HG03442 (cell line): Measurements from ENCODE around the gene TMEM135.

ENCODE experiments used
- ATAC-seq: cut with Tn5 transposase; IDR thresholded peaks from one replicate; pipeline ENCODE4 v1.9.1; 2021; ENCODE audit warnings: mild to moderate bottlenecking, moderate library complexity; ENCODE audit not compliant: unreplicated experiment

TMEM135 gene

DNA sequence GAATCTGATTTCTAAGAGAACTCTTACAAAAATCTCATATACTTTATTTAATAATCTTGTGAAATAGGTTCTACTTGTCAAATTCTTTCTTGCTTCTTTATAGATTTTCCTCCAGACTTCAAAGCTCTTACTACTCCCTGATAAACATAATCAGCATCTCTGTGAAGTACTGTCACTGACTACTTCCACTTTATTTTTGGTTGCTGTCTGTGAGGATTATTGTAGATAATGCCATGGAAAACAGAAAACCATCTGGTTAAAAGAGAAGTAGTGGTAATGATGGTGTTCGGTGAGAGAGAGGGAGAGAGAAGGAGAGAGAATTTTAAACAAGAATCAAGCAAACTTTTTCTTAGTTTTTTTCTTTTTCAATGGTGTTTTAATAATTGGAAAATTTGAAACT, 152.3 kb downstream of the TMEM135 start:
- no peak for ATAC-seq

DNA sequence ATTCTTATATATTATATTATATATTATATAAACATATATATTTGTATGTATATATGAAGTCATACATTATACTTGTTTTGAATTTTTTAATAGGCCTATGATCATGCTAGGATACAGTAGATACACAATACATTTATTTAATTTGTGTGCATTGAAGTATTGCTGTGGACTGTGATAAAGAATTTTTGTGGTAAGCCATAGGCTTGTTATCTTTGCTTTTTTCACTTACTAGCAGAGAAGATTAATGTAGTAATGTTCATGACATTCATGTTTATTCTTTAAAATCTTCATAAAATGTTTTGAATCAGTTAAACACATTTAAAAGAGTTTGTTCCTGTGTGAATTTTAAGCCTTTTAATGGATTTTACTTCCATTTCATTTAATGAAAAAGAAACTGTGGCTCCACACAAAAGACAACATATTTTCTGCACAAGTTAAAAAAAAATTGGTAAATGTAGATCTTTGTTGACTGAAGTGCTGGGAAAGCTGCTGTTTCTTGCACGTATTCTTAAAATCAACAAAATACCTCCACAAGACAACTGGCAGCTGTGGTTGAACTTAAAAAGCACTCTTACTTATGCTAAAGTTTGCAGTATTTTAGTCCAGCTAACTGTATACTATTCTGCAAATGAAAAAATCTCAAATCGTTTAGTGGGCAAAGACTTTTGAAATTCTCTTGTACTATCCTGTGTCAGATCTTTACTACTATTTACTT, 156.2 kb downstream of the TMEM135 start:
- ATAC-seq, result no peak

DNA sequence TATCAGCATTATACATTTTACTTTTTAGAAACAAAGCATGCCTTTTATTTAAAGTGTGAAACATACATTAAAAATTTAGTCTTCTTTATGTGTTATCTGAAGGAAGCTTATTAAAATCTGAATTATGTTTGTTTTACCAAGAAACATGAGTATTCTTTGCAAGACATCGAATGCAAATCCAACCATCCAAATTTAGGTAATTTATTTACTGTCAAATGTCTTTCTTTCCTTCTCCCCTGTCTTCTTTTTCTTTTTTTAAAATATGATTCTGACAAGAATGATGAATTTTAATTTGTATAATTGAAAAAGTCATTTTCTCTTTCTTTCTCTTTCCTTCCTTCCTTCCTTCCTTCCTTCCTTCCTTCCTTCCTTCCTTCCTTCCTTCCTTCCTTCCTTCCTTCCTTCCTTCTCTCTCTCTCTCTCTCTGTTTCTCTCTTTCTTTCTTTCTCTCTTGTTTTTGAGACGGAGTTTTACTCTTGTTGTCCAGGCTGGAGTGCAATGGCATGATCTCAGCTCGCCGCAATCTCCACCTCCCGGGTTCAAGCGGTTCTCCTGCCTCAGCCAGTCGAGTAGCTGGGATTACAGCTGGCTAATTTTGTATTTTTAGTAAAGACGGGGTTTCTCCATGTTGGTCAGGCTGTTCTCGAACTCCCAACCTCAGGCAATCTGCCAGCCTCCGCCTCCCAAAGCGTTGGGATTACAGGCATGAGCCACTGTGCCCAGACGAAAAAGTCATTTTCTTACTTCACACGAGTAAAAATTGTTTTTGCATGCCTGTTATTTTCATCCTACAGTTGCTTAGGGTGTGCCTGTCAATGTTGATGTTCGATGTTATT, 157.5 kb downstream of the TMEM135 start:
- ATAC-seq, result no peak

DNA sequence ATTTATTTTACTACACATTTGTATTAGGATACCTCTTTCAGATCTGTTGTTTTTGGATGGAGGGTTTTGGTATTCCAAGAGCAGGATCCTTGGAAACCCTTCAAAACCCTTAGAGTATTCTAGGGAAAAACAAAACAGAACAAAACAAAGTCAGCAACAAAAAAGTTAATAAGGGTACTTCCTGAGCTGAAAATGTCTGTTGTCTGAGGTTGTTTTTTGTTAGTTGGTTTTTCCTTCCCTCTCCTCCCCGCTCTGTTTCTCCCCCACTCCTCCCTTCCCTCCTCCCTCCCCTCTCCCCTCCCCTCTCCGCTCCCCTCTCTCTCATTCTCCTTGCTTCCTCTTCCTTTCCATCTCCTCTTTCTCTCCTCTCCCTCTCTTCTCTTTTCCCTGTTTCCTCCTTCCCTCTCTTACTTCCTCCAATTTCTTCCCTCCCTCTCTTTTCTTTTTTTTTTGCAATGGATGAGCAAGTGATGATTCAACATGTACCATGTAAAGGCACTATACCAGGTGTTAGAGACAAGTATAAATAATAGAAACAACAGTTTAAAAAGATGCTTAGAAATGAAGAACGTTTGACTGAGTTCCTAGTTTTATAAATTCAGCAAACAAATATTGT, 160.6 kb downstream of the TMEM135 start:
- no peak for ATAC-seq

GRCh38 chr11:87201376-87201775, 163.6 kb downstream of the TMEM135 start:
- ATAC-seq, result no peak

GRCh38 chr11:87203907-87204602, 166.3 kb downstream of the TMEM135 start:
- no peak for ATAC-seq

DNA sequence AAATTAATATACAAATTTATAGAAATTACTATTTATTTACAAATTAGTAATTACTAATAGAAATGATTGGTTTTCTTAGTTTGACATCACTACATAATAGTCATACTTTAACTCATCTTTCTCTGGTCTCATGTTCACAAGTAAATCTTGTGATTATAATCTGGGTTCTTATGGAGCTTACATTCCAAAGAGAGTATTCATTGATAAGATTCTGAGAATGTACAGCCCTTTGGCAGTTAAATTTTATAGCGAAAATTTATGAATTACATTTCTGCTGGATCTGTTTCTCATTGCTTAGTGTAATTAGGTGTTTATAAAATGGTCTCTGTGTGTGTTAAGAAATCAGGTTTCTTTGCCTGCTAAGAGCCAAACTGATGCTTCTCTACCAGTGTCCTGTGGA, 175.2 kb downstream of the TMEM135 start:
- ATAC-seq, result no peak

- peak; percentile 61 for ATAC-seq
These were observed 175.7 kb downstream of the TMEM135 start for GRCh38 chr11:87213444-87213843.

GRCh38 chr11:87215236-87215635, 177.5 kb downstream of the TMEM135 start:
- no peak for ATAC-seq

DNA sequence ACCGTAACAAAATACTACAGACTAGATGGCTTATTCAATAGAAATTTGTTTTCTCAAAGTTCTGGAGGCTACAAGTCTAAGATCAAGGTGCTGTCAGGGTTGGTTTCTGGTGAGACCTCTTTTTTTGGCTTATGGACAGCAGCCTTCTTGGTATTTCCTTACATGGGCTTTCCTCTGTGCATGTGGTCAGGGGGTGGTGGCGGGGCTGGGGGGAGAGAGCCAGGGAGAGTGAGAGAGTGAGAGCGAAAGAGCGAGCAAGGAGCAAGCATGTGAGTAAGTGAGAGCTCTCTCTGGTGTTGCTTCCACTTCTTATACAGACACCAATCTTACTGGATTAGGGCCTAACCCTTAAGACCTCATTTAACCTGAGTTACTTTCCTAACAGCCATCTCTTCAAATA, 181.5 kb downstream of the TMEM135 start:
- ATAC-seq, result no peak

GRCh38 chr11:87223816-87224215, 186.1 kb downstream of the TMEM135 start:
- no peak for ATAC-seq

- no peak for ATAC-seq
These were observed 186.8 kb downstream of the TMEM135 start for GRCh38 chr11:87224486-87224885.

- no peak for ATAC-seq
These were observed 191.1 kb downstream of the TMEM135 start for GRCh38 chr11:87228820-87229219.

- no peak for ATAC-seq
These were observed 193.3 kb downstream of the TMEM135 start for GRCh38 chr11:87230995-87231394.

DNA sequence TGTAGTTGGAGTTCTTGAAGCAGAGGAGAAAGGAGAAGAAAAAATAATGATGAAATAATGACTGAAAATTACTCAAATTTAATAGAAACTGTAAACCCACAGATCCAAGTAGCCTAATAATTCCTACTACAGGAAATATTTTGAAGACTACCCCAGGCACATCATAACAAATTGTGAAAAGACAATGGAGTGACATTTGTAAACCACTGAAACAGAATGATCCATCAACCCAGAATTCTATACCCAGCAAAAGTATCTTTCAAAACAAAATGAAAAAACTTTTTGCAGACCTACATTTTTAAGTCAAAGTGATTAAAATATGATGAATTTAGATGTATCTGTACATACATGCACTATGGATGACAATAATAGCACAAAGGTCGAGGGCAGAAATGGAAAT, 194.6 kb downstream of the TMEM135 start:
- ATAC-seq, result no peak

GRCh38 chr11:87235366-87235765, 197.6 kb downstream of the TMEM135 start:
- no peak for ATAC-seq

DNA sequence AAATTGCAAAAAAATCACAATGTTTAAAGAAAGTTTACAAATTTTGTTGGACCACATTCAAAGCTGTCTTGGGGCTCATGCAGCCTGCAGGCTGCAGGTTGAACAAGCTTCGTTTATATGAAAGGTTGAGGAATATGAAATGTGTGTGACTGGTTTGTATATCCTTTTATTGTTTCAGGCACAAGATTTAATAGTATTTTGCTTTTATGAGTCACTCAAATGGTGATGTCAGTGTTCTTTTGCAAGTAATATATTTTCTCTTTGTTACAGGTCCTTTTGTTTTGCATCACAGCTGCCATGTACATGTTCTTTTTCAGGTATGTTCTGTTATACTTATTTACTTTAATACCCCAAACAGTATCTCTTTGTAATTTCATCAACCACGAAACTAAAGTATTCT, 198.6 kb downstream of the TMEM135 start:
- ATAC-seq, result no peak

DNA sequence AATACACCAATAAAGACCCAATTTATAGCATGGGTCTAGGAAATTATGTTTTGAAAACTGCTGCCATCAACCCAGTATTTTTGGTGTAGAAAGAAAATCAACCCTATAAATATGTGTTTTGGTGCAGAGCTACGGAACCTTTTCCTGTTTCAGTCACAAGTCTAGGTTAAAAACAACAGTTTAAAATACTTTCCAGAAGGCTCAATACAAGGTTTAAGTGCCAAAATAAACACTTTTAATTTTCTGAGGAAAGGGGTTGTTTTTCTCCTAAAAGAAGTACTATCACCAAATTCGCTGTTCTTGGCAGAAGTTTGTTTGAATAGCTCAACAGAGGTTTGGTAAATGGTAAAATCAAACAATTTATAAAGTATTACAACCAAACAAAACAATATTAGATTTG, 201.3 kb downstream of the TMEM135 start:
- no peak for ATAC-seq

DNA sequence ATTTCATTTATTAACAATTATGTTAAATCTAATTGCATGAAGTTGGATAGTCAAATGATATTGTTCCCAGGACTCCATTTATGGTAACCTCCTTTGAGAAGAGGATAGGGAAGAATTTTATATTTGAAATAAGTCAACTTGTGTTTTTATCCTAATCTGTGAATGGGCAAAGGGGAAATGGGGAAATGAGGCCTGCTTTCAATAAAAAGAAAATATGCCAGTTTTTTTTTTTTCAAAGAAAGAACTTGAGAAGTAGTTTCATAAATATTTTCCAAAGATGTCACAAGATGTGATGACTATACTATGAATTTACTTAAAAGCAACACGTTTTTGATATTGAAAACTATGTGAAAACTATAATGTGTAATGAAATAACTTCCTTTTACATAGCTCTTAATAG, 201.8 kb downstream of the TMEM135 start:
- ATAC-seq, result no peak

DNA sequence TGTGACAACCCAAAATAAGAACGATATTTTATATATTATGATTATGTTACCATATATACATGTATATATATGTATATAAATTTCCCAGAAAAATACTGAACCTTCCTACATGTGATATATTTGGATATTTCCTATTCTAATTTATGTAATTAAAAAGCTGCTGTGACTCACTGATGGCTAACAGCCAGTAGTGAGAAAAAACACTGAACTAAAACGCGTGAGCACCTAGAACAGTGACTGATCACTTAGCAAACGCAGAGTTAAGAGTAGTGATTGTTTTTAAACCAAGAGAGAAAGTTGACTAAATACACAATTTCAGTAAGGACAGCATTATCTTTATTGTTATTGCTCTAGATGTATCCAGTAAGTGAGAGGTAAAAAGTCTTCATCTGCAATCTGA, 213.8 kb downstream of the TMEM135 start:
- no peak for ATAC-seq

DNA sequence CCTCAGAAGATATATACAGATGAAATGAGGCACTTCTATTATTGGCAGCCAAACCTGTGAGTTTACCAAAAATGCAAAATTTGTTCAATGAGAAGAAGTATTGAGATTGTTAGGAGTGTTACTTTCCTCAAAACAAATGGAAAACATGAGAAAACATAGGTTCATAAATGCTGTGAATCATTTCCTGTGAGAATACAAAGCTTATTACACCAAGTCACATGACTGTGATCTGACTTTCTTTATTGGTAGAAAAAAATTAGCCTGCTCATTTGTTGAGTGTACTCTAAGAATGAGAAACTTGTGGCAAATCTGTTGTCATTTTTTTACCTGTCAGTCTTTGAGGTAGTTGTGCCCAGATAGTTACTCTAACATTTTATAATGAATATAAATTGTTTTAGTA, 215.1 kb downstream of the TMEM135 start:
- ATAC-seq, result no peak
